ENCODE results near the gene SLC38A10.

The SLC38A10 gene

GRCh38 chr17:81295031-81295675, at the start of gene SLC38A10:
Gene SLC38A10, minus strand, starts transcription at chr17:81295307. Its CDS starts 386 bp downstream, at chr17:81294921.
- DNase-seq = peak; percentile 55

- DNase-seq = no peak
These were observed 47.4 kb upstream of the SLC38A10 start for GRCh38 chr17:81342269-81343070.

GRCh38 chr17:81341516-81342268, 46.6 kb upstream of the SLC38A10 start:
- no peak for DNase-seq

GRCh38 chr17:81340607-81341515, 45.8 kb upstream of the SLC38A10 start:
- DNase-seq = no peak

GRCh38 chr17:81339534-81340296, 44.6 kb upstream of the SLC38A10 start:
- no peak for DNase-seq

- no peak for DNase-seq
These were observed 44.1 kb upstream of the SLC38A10 start for GRCh38 chr17:81339191-81339533.

GRCh38 chr17:81338274-81339190, 43.4 kb upstream of the SLC38A10 start:
- no peak for DNase-seq

GRCh38 chr17:81337476-81337879, 42.4 kb upstream of the SLC38A10 start:
- DNase-seq = no peak

GRCh38 chr17:81336930-81337325, 41.8 kb upstream of the SLC38A10 start:
- no peak for DNase-seq

GRCh38 chr17:81336296-81336929, 41.3 kb upstream of the SLC38A10 start:
- no peak for DNase-seq

- DNase-seq = no peak
These were observed 40.7 kb upstream of the SLC38A10 start for GRCh38 chr17:81335773-81336157.

GRCh38 chr17:81334987-81335772, 40.1 kb upstream of the SLC38A10 start:
- no peak for DNase-seq

GRCh38 chr17:81334391-81334901, 39.3 kb upstream of the SLC38A10 start:
- DNase-seq = no peak

GRCh38 chr17:81333616-81334368, 38.7 kb upstream of the SLC38A10 start:
- DNase-seq = no peak

GRCh38 chr17:81332914-81333528, 37.9 kb upstream of the SLC38A10 start:
- DNase-seq = no peak

- no peak for DNase-seq
These were observed 37.2 kb upstream of the SLC38A10 start for GRCh38 chr17:81332118-81332834.

GRCh38 chr17:81331527-81332043, 36.5 kb upstream of the SLC38A10 start:
- no peak for DNase-seq

All from SIG-M5 (cell line).